NCI-H1417 treated with DMSO at 0.1 percent for 48 hours (cell line): ENCODE measurements around the gene PKD1.

ENCODE experiments used
- DNase-seq: peaks from one replicate; lab custom pipeline; 2025; lab: John Stamatoyannopoulos, UW

Gene PKD1

GRCh38 chr16:2170080-2170479, 34.4 kb upstream of the PKD1 start:
- no peak for DNase-seq

DNA sequence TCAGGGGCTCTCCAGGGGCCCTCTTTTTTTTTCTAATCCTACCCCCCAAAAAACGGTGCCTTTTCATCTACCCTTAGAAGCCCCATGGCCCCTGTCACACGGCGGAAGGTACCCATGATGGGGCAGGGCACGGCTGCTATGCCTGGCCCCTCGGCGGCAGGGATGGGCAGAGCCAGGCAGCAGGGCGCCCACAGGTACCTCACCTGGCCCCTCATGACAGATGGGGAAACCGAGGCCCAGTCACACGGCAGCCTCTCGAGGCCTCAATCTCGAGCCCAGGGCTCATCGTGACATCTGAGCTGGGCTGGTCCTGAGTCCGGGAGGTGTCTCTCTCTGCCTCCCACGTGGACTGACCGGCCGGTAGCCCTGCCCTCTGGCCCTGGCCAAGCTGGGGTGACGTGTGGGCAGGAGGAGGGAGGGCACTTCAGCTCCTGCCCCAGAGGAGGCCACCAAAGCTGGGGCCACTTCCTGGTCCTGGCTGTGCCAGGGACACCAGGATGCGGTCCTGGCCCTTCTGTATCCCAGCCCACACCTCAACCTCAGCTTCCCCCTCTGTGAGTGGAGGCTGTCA, 31.5 kb upstream of the PKD1 start:
- no peak for DNase-seq

- no peak for DNase-seq
These were observed 30.8 kb upstream of the PKD1 start for GRCh38 chr16:2166263-2167067.

- no peak for DNase-seq
These were observed 30.2 kb upstream of the PKD1 start for GRCh38 chr16:2165861-2166260.

DNA sequence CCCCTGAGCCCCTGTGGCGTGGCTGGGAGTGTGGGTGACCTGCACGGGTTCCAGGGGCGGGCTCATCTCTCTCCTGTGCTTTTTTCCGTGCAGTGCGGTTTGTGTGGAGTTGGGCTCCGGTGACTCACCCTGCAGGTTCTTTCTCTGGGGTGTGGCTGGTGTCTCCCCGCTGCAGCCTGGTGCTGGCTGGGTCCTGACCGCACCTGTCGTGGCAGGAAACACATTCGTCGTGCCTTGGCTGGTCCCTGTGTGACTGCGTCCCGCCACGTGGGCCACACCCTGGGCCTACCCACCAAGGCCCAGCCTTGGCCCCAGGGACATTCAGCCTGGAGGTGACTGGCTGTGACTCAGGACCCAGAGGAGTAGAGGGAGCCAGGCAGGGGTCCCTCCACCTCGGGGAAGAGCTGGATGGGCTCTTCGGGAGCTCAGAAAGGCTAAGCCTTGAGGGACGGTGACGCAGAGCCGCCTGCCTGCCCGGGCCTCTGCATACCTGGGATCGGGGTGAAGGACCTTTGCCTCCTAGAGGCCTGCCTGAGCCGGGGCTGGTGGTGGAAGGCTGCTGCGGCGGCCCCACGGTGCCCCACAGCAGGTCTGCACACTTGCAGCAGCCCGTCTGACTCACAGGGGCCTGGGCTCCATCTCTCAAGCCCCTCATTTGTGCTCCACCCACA, 27.6 kb upstream of the PKD1 start:
- DNase-seq, result no peak

- DNase-seq, result no peak
These were observed 27.0 kb upstream of the PKD1 start for GRCh38 chr16:2162676-2163118.

- DNase-seq, result no peak
These were observed 26.2 kb upstream of the PKD1 start for GRCh38 chr16:2161911-2162310.

GRCh38 chr16:2160915-2161551, 25.3 kb upstream of the PKD1 start:
- no peak for DNase-seq

GRCh38 chr16:2159175-2159838, 23.6 kb upstream of the PKD1 start:
- no peak for DNase-seq

GRCh38 chr16:2158262-2158638, 22.6 kb upstream of the PKD1 start:
- no peak for DNase-seq

DNA sequence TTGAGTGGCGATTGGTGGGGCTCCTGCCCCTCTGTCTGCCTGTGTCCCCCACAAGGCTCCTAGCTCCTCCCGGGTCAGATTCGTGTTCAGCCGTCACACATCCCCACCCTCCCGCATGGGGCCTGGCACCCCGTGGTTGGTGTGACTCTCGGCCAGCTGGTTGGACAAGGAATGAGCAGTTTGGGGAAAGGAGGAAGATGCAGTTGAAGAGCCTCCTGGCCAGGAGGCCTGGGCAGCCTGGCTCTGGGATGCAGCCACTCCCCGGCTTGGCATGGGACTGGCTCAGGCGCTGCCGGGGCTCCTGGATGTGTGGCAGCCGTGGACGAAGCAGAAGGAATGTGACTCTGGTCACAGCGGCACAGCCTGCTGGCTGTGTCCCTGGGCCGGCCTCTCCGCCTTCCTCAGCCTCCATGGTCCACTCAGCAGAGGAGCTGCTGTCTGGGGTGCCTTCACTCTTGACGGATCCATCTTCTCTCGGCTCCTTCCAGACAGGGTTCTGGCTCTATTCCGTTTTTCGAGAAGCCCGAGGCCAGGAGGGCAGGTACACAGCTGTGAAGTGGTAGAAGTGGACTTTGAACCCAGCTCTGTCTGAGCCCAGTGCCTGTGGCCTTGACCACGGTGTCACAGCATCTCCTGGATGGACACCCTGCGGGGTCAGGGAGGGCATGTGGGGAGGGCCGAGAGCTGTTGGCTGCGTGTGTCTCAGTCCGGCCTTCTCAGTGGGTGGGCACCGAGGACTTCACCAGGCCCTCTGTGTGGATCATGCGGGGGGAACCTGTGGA, 22.0 kb upstream of the PKD1 start:
- no peak for DNase-seq

- DNase-seq, result no peak
These were observed 21.1 kb upstream of the PKD1 start for GRCh38 chr16:2156849-2157224.

DNA sequence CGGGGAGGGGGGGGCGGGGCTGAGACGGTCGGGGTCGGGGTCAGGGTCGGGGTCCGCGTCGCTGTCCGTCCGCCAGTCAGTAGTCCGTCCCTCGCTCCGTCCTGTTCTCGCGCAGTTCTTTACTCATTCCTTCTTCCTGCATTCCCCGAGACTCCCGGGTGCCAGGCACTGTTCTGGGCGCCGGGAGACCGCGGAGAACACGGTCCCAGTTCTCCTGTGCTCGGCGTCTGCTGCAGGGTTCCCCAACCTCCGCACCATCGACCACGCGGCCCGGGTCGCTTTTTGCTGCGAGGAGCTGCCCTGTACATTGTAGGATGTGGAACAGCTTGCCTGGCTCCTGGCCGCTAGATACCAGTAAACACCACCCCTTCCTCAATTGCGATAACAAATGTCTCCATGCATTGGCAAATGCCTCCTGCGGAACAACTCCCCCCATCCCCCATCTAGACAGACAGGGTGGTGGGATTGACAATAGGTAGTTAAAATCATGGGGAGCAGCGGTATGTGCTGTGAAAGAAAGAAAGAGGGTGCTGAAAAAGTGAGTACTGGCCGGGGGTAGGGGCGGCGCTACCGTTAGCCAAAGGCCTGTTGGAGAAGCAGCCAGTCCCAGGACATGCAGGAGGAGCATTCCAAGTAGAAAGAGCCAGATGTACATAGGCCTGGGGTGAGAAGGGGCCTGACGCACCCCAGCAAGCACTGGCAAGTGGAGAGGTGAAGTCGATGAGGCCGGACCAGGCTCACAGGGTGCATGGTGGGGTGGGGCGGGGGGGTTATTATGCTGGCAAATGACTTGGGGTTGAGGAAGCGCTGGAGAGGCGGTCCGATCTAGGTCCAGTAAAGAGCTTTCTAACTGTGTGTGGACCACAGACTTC, 20.5 kb upstream of the PKD1 start:
- DNase-seq, result no peak

DNA sequence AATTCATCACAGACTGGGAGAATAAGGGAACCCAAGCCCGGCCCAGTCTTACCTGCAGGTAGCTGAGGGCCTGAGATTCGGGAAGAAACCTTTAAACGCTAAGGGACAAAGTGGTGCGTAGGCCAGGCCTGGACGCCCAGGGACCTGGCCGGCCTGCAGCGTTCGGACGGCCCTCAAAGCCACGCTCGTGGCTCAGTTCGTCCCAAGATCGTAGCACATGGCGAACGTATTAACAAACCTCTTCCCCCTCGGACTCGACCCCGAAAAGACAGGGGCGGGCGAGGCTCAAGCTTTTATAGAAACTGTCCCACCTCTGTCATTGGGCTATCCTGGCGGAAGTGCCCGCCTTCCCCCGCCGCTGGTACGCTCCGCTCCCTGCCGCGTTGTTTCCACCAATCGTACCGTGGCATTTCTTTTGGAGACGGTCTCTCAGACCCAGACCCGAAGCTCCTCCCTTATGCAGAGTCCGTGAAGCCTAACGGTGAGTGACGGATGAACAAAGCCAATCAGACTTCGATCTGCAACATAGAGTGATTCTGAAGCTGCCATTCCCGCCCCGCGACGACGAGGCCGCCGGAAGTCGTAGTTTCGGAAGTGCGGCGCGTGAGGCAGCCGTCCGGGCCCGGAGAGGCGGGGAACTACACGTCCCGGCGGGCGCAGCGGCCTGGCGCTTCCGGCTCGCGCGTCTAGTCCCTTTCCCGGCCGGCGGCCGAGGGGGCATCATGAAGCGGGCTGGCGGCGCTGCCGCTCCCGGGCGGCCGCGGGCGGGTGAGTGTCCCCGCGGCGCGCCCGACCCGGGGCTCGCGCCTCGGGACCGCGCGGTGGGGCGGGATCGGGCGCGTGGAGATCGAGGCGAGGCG, 19.6 kb upstream of the PKD1 start, which contains the start of gene TRAF7:
TRAF7 (plus strand) TSS at position 692 of the 860 bp plus-strand sequence. CDS start 8,139 bp downstream, outside the sequence.
- peak; percentile 95 for DNase-seq

GRCh38 chr16:2154533-2155090, 18.9 kb upstream of the PKD1 start:
- DNase-seq, result no peak

DNA sequence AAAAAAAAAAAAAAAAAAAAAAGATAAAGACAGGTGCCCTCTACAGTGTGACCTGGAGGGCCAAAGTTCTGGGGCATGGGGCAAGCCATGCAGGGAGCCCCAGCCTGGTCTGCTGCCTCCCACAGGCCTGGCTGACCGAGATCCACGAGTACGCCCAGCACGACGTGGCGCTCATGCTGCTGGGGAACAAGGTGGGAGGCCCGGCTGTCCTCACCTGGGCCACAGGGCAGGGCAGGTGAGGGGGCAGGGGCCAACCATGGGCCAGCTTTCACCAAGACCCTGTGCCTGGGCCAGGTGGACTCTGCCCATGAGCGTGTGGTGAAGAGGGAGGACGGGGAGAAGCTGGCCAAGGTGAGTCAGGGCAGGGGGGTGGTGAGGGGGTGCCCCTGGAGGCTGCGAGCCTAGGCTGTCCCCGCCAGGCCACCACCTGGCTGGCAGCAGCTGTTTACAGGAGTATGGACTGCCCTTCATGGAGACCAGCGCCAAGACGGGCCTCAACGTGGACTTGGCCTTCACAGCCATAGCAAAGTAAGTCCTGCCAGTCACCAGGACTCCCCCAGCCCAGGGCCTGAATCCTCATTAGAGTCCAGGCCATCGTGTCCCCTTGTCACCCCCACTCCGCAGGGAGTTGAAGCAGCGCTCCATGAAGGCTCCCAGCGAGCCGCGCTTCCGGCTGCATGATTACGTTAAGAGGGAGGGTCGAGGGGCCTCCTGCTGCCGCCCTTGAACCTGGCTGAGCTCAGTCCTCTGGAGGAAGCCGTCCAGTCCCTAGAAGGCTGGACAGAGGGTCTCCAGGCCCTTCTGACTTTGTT, 17.2 kb upstream of the PKD1 start:
- DNase-seq, result no peak

DNA sequence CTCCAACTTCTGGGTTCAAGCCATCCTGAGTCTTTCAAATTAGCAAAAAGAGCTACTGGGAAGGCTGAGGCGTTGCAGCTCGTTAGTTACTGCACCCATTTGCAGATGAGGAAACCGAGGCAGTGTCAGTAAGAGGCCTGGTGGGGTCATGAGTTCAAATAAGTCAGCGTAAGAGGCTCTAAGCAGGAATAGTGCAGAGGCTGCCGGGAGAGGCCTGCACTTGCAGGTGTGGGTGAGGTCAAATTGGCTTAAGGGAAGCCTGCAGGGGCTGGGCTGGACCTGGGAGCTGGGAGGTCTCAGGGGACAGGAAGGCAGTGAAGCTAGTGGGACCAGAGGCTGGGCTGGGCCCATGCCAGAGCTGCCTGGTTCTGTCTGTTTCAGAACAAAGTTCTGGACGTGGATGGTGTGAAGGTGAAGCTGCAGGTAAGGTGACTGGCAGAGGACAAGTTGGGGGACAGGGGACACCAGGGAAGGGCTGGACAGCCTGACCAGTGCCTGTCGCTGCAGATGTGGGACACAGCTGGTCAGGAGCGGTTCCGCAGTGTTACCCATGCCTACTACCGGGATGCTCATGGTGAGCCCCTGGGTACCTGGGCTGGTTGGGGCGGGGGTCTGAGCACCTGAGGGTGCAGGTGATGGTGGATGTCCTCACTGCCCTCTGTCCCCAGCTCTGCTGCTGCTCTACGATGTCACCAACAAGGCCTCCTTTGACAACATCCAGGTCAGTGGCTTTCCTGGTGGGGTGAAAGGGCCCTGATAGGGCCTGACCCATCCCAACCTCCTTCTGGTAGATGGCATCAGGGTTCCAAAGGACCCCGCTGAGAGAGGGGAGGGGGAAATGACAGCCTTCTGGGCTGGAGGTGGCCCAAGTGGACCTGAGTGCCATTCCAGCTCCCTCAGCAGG, 15.7 kb upstream of the PKD1 start:
- no peak for DNase-seq
